Glomerular endothelial cell (primary cell): ENCODE results near the gene ALK. TPM values are rescaled to one million over a fixed set of nuclear protein-coding genes. Genes with fewer than 3 reads are reported as not detected.
"Not testable (repeated sequence)": the region's sequence is repeated elsewhere in the genome, so short reads cannot be mapped to it uniquely, and the experiment has no call there.

Experiments
- DNase-seq: peaks from one replicate; pipeline ENCODE4 v3.0.0-alpha.2; 2011; ENCODE audit warnings: low read depth, low spot score; ENCODE audit errors: extremely low read depth
- total RNA-seq: library from RNA; depleted of rRNA; stranded (reverse); fragments of >200 nt; gene quantifications from 2 replicates; pipeline ENCODE4 v1.2.3, GENCODE V29; 2015

The ALK gene
- total RNA-seq, 1 donor from 2014 or later: not detected

DNA sequence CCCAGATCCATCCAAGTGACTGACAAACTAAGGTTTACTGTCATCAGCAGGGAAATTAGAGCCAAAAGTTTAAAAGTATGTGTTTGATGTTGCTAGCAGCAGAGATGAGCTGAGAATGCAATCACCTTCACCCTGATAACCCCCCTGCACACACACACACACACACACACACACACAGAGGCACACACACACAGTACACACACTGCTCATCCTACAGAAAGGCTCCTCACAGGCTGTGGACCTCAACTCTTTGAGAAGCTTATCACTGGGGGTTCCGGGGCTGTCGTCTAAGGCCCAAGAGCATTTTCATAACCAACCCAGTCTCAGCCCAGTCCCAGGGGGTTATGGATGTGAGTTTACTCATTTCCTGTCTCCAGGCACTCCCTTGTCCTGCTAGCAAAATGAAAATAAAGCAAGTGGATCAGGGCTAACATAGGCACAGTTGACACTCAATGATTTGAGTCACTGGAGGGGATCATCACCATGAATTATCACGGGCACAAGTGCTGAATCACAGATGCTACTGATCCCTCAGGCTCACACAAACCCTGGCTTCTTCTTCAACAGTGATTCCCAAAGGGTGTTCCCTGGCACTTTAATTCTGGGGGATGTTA lies 76.6 kb downstream of the ALK start:
- DNase-seq: no peak

DNA sequence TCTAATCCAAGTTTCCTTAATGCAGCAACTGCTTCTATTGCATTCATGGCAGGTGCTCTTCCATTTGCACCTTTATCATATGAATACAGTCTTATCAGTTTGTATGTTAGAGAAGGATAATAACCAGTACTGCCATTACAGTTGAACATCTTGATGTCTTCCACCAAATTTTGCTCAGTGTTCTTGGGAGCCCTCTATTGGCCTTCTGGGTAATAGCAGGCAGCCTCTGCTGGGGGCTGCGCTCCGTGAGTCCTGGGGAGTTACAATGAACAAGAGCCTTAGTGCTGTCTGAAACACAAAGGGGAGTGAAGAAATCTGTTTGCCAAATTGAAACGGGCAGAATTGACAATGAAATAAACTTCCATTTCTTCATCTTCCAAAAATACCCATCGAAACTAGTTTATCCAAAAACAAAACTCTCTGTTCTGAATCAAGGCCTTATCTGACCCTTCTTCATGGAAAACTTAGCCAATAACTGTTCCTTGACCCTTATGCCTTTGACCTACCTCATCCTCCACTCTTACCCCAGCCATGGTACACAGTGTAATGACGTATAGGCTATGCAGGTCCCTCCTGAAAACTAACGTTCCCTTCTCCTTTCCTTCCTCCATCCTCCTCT lies 79.9 kb downstream of the ALK start:
- DNase-seq: no peak

DNA sequence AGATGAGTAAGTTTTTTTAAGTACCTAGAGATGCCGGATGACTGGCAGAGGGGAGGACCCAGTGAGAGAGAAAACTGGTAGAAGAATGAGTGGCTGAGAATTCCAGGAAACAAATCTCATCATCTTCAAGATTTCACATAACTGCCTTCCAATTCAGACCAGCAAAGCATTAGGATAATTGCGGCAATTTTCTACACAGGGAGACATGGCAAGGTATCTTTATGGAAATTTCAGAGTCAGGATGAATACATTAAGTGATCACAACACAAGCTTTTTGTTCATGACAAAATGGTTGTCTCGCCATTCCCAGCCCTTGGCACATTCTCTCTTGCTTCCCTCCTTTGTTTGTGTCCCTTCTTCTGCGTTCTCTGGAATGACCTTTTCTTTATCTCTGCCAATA lies 82.1 kb downstream of the ALK start:
- no peak for DNase-seq

DNA sequence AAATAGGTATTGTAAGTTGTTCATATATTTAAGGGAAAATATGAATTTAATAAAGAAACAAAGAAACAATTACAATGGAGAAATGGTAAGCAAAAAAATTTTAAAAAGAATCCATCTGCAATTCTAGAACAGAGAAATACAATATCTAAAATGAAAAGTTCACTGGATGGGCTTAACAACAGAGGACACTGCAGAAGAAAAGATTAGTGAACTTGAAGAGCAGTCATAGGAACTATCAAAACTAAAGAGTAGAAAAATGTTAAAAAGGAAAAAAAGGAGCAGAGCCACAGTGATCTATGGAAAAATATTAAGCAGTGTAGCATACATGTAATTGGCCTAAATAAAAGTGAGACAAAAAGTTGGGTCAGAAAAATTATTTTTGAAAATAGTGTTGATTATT lies 83.5 kb downstream of the ALK start:
- no peak for DNase-seq

DNA sequence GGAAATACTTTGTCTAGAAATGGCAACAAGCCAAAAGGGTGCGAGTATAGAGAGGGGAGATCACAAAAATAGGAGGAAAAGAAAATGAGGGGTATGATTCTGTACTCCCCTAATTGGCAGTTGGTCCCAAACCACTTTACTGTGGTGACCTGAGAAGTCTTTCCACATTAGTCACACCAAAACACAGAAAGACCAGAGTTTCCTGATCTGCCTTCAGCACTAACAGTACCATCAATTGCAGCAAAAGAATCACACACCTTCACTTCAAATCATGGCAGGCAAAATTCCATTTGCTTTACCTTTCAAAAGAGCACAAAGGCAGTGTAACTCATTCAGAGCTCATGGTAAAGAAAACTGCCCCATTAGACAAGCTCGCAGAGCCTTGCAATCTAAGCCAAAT lies 86.8 kb downstream of the ALK start:
- DNase-seq: no peak

- DNase-seq: no peak
Measured at GRCh38 chr2:29834036-29834540, 87.3 kb downstream of the ALK start.

GRCh38 chr2:29831560-29831959 lies 89.8 kb downstream of the ALK start:
- no peak for DNase-seq

DNA sequence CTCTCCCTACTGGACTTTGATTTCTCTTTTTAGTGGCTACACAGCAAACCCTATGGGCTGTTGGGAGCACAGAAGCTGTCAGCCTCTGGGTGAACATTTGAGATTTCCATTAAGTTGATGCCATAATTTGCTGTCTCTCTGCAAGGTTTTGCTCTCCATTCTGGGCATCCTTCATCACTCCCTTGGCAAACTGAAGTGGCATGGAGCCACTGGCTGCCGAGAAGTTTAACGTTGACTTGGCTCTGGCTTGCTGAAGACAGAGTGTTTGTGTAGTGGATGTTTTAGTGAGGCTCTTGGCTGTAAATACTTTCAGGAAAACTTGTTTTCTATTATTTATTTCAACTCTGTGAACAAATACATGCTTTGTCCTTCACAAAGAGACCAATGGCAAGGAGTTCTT lies 91.5 kb downstream of the ALK start:
- DNase-seq: no peak

DNA sequence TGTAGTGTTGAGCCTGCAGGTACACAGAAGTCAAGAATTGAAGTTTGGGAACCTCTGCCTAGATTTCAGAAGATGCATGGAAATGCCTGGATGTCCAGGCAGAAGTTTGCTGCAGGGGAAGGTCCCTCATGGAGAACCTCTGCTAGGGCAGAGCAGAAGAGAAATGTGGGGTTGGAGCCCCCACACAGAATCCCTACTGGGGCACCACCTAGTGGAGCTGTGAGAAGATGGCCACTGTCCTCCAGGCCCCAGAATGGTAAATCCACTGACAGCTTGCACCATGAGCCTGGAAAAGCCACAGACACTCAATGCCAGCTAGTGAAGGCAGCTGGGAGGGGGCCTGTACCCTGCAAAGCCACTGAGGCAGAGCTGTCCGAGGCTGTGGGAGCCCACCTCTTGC lies 97.2 kb downstream of the ALK start:
- not testable (repeated sequence) for DNase-seq

DNA sequence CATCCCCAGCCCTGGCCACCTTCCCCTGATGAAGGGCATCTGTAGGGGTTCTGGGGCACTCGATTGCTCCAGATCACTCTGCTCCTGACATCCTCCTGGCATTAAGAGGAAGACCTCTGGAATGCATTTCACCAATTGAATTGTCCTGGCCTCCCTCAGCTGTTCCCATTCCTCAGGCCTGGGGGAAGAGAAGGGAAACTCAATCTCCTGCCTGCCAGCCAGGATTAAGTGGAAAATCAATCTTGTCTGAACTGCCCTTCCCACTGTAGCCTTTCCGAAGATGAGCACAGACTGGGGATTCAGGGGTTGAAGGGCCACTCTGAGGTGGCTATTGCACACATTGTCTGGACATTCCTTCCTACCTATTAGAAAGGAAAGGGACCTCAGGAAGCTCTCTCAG lies 99.8 kb downstream of the ALK start:
- DNase-seq: no peak

DNA sequence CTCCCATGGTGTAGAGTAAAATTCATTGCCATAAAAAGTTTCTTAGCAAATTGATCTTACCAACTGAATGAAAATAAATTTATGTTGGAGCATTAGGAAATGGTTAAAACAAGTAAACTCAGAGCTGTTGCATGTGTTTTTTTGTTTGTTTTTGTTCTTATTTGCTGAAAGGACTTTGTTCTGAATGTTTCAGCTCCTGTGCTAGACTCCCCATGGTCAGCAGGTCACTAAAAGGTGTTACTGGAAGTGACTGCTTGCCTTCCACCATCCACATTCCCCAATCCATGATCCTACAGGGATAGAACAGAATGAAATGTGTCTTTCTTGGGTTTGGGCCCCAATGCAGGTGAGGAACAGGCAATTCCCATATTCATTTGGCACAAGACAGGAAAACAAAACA lies 101.8 kb downstream of the ALK start:
- DNase-seq: no peak

DNA sequence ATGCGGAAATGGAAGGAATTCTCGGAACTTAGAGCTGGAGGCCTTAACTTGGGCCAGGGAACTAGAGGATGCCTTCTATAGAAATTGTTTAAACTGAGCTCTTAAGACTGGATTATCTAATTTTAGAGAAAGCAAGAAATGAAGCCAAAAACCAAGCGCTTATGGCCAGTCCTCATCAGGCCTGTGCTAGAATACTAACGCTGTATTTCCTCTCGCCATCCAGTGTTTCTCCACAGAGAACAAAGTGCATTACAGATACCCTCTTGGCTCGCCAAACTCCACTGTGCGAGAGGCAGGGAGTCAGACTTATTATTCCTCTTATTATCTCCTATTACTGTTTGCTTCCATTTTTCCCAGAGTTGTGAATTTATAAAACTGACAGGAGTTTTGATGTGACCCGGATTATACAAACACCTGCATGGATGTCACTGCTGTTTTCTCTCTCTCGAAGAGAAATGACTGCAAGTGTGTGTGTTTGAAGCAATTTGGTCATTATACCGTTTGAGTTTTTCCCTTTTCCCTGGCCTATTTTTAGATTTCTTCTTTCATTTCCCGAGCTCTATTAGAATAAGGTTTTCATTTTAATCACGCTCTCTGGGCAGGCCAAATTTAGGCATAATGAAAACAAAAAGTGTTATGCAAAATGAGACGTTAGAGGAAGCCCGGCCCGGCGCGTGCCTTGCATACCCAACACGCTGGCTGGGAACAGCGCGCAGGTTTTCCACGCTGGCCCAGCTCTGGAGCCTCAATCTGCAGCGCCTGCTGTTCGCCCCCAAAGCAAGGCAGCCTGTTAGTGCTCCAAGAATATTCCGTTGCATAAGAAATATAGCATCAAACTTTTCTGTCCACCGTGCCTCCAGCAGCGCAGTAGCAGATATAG lies 103.3 kb downstream of the ALK start:
- DNase-seq: no peak

DNA sequence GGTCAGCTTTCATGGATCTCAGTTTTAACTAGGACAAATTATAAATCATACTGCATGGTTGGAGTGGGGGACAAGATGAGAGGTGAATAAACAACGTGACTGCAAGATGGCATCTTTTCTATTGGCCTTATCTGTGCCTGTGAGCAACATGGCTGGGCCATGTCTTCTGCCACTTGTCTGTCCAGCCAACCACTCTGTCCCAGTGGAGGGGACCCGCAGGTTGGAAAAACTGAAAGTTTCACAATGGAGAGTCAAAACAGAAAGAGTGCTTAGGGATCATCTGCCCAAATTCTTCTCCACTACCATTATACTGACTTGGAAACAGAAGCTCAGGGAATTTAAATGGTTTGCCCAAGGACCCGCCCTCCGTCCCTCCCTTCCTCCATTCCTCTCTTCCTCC lies 104.1 kb downstream of the ALK start:
- no peak for DNase-seq

DNA sequence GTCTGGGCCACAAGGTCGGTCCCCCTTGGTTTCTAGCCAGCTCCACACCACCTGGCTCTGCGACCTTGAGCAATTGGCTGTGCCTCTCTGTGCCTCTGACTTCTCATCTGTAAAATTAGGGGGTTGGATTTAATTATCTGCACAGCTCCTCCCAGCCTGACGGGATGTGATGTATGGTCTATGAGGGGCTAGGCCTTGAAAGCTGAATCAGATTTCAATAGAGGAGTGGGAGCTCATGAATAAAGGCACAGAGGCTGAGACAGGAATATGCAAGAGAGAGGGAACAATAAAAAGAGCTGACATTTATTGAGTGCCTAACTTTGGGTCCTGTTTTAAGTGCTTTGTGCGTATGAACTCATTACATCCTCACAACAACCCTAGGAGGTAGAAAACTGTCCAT lies 104.7 kb downstream of the ALK start:
- no peak for DNase-seq

DNA sequence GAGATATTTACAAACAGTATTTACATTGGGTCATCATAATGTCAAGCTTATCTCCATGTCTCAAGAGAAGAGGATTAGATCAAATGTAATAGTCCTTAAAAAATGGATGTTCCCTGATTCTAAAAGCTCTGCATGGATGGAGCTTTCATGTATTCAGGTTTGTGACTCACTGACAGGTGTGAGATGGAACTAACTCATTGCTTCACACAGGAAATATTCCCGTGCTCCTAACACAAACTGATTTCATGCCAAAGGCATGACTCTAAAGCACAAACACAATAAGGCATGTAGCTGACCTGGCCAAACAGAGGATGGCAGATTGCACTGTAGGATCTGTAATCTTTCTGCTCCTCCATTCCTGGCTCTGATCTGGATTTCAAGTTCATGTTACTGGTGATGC lies 110.0 kb downstream of the ALK start:
- DNase-seq: no peak

DNA sequence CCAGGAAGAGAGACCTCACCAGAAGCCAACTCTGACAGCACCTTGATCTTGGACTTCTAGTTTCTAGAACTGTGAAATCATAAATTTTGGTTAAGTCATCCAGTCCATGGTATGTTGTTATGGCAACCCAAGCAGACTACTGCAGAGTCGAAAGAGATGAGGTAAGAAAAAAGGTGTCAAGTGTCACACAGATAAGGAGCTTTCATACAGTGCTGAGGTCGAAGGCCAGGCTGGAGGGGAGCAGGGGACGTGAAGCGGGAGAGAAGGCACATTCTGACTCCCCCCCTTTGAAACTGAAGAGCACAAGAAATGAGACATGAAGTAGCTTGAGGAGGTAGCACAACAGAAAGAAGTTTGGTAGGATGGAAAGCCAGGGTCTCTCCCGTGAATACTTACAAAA lies 110.4 kb downstream of the ALK start:
- no peak for DNase-seq

- no peak for DNase-seq
Measured at GRCh38 chr2:29808321-29808720, 113.1 kb downstream of the ALK start.

DNA sequence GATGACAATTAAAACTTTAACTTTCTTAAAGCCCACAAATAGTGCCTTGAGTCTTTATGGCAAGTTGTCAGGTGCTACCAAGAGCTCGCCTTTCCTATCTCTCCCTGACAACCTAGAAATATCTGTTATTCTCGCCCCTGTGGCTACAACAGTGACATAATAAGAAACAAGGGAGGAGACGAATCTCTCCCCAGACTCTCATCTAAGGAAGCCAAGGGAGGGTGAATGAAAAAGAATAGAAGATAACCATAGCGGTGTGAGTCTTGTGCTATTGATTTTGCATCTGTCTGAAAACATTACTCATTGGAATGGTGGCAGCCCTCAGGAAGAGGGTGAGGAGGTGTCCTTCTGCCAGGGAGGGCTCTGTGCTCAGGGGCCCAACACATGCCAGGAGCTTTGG lies 114.3 kb downstream of the ALK start:
- DNase-seq: no peak

DNA sequence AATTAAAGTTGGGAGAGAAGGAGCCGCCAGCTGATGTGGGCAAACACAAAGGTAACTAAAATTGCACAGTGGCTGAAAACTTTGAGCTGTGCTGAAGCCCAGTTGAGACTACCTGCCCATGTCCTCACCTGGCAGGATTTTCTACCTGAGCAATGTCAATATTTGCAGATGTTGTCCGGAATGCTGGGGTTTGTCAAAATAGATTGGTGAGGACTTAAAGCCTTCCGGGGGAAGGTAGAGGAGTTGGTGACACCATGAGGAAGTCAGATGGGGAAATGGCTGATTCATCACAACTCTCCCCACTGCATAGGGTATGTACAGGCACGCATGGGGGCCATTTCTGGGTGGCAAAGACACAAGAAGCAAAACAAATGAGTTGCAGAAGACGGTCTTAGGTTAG lies 114.9 kb downstream of the ALK start:
- DNase-seq: no peak

GRCh38 chr2:29804671-29805070 lies 116.7 kb downstream of the ALK start:
- no peak for DNase-seq

DNA sequence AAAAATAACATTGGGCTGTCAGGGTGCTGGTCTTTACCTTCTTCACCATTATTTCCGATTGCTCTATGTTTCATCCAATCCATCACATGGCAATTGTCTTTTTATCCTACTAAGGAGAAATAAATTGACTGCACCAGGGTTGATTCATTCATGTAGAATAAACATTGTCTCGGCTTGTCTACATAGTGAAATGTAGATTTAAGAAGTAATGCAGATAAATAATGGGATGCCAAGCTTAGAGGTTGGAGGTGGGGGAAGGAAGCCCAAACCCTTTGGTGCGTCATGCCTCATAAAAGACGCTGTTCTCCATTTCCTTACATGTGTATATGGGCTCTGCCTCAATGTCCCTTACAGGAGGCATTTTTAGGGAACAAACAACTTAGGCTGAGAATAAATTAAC lies 117.8 kb downstream of the ALK start:
- DNase-seq: no peak

- DNase-seq: no peak
Measured at GRCh38 chr2:29802986-29803385, 118.4 kb downstream of the ALK start.
